HEK293 (cell line): ENCODE data around the gene TRNP1.

Experiments
- CTCF ChIP-seq: fragments of 450-650 bp; formaldehyde crosslinking; IDR thresholded peaks from 2 replicates; pipeline ENCODE4 v1.5.1; 2016; ENCODE audit warnings: missing biosample characterization, missing genetic modification characterization
- RBAK ChIP-seq: fragments of 450-650 bp; formaldehyde crosslinking; IDR thresholded peaks from 2 replicates; pipeline ENCODE4 v1.5.1; 2016; ENCODE audit warnings: missing biosample characterization, missing genetic modification characterization
- SP7 ChIP-seq: fragments of 450-650 bp; formaldehyde crosslinking; IDR thresholded peaks from 2 replicates; pipeline ENCODE4 v1.5.1; 2016; ENCODE audit warnings: missing biosample characterization, missing genetic modification characterization
- ZNF292 ChIP-seq: fragments of 450-650 bp; formaldehyde crosslinking; IDR thresholded peaks from 2 replicates; pipeline ENCODE4 v1.5.1; 2016; ENCODE audit warnings: low read depth, missing biosample characterization, missing genetic modification characterization, borderline replicate concordance
- ZNF521 ChIP-seq: fragments of 450-650 bp; formaldehyde crosslinking; IDR thresholded peaks from 2 replicates; pipeline ENCODE4 v1.5.1; 2017; ENCODE audit warnings: missing biosample characterization, mild to moderate bottlenecking, missing genetic modification characterization
- TF ChIP-seq, protein P1 (sequence below): fragments of 450-650 bp; formaldehyde crosslinking; IDR thresholded peaks from 2 replicates; pipeline ENCODE4 v1.5.1; 2016; ENCODE audit warnings: missing biosample characterization, missing genetic modification characterization
- TF ChIP-seq, protein P2 (sequence below): sonication (generic); formaldehyde crosslinking; IDR thresholded peaks from 2 replicates; pipeline ENCODE4 v1.8.1; 2022; ENCODE audit warnings: mild to moderate bottlenecking, moderate library complexity, missing genetic modification reagents

DNA sequence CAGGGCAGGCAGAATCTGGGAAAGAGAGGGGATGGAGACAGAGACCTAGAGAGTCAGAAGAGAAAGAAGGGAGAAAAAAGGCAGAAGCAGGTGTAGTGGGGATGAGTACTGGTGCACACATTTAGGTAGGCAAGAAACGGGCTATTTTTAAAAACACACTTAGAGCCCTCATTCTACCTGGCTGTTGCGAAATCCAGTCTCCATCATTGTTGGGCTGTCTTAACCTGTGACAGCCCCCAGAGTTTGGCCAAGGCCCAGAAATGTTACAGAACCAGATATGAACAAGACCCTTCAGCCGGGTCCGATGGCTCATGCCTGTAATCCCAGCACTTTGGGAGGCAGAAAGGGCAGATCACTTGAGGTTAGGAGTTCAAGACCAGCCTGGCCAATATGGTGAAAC is 20.7 kb upstream of the TRNP1 start:
- TF ChIP-seq, protein P1, sequence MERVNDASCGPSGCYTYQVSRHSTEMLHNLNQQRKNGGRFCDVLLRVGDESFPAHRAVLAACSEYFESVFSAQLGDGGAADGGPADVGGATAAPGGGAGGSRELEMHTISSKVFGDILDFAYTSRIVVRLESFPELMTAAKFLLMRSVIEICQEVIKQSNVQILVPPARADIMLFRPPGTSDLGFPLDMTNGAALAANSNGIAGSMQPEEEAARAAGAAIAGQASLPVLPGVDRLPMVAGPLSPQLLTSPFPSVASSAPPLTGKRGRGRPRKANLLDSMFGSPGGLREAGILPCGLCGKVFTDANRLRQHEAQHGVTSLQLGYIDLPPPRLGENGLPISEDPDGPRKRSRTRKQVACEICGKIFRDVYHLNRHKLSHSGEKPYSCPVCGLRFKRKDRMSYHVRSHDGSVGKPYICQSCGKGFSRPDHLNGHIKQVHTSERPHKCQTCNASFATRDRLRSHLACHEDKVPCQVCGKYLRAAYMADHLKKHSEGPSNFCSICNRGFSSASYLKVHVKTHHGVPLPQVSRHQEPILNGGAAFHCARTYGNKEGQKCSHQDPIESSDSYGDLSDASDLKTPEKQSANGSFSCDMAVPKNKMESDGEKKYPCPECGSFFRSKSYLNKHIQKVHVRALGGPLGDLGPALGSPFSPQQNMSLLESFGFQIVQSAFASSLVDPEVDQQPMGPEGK = no peak
- TF ChIP-seq CTCF (tag by site-specific recombination) = no peak
- no peak for TF ChIP-seq RBAK (tag by site-specific recombination)
- TF ChIP-seq ZNF521 (tag by site-specific recombination) = no peak
- TF ChIP-seq SP7 = no peak
- TF ChIP-seq ZNF292 = no peak
- TF ChIP-seq, protein P2, sequence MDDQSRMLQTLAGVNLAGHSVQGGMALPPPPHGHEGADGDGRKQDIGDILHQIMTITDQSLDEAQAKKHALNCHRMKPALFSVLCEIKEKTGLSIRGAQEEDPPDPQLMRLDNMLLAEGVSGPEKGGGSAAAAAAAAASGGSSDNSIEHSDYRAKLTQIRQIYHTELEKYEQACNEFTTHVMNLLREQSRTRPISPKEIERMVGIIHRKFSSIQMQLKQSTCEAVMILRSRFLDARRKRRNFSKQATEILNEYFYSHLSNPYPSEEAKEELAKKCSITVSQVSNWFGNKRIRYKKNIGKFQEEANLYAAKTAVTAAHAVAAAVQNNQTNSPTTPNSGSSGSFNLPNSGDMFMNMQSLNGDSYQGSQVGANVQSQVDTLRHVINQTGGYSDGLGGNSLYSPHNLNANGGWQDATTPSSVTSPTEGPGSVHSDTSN (CRISPR knock-in tag) = no peak
